CD4-positive, alpha-beta T cell treated with Interleukin-1 beta for 1 hour (primary cell): Measurements from ENCODE around the gene AGMO.

Experiments used
- DNase-seq, 2 donors: peaks; one replicate each; pipeline ENCODE4 v3.0.0-alpha.2; 2020 to 2022

Gene AGMO

GRCh38 chr7:15199482-15199881 lies 362.3 kb downstream of the AGMO start:
- no peak for DNase-seq

GRCh38 chr7:15197042-15197977 lies 364.5 kb downstream of the AGMO start:
- DNase-seq = no peak

GRCh38 chr7:15178065-15178464 lies 383.8 kb downstream of the AGMO start:
- DNase-seq = no peak

GRCh38 chr7:15176089-15176488 lies 385.7 kb downstream of the AGMO start:
- no peak for DNase-seq

- no peak for DNase-seq
Measured at GRCh38 chr7:15175152-15175551, 386.7 kb downstream of the AGMO start.

- no peak for DNase-seq
Measured at GRCh38 chr7:15174485-15174884, 387.3 kb downstream of the AGMO start.

- DNase-seq = no peak
Measured at GRCh38 chr7:15168489-15168888, 393.3 kb downstream of the AGMO start.

GRCh38 chr7:15167912-15168311 lies 393.9 kb downstream of the AGMO start:
- no peak for DNase-seq

GRCh38 chr7:15166620-15167019 lies 395.2 kb downstream of the AGMO start:
- no peak for DNase-seq

GRCh38 chr7:15159261-15159660 lies 402.6 kb downstream of the AGMO start:
- DNase-seq = no peak

GRCh38 chr7:15158141-15158810 lies 403.5 kb downstream of the AGMO start:
- no peak for DNase-seq
